NCI-H146 treated with DMSO at 0.1 percent for 48 hours (cell line): Measurements from ENCODE around the gene IGLL5.

Experiments used
- DNase-seq: peaks from one replicate; lab custom pipeline; 2025; ENCODE audit not compliant: unreplicated experiment; lab: John Stamatoyannopoulos, UW

IGLL5 gene

GRCh38 chr22:22887621-22888503 lies at the start of gene IGLL5:
IGLL5 (plus strand) TSS chr22:22887816; CDS start chr22:22888054, 238 bp downstream.
- no peak for DNase-seq

GRCh38 chr22:22838148-22838786 lies 49.3 kb upstream of the IGLL5 start:
- DNase-seq: no peak

GRCh38 chr22:22839570-22840314 lies 47.9 kb upstream of the IGLL5 start:
- no peak for DNase-seq

GRCh38 chr22:22840780-22841179 lies 46.8 kb upstream of the IGLL5 start:
- no peak for DNase-seq

GRCh38 chr22:22841598-22841997 lies 46.0 kb upstream of the IGLL5 start:
- no peak for DNase-seq

- no peak for DNase-seq
Observed at GRCh38 chr22:22842085-22842484, 45.5 kb upstream of the IGLL5 start.

- DNase-seq: no peak
Observed at GRCh38 chr22:22843848-22844247, 43.8 kb upstream of the IGLL5 start.

- DNase-seq: no peak
Observed at GRCh38 chr22:22847241-22847640, 40.4 kb upstream of the IGLL5 start.

GRCh38 chr22:22848364-22848866 lies 39.2 kb upstream of the IGLL5 start:
- peak; percentile 33 for DNase-seq

GRCh38 chr22:22849640-22850610 lies 37.7 kb upstream of the IGLL5 start:
- DNase-seq: no peak

- no peak for DNase-seq
Observed at GRCh38 chr22:22851969-22852368, 35.6 kb upstream of the IGLL5 start.

- DNase-seq: no peak
Observed at GRCh38 chr22:22853713-22854112, 33.9 kb upstream of the IGLL5 start.

- DNase-seq: no peak
Observed at GRCh38 chr22:22854466-22854865, 33.1 kb upstream of the IGLL5 start.

GRCh38 chr22:22855085-22855484 lies 32.5 kb upstream of the IGLL5 start:
- no peak for DNase-seq

- no peak for DNase-seq
Observed at GRCh38 chr22:22855617-22856308, 31.9 kb upstream of the IGLL5 start.

- DNase-seq: no peak
Observed at GRCh38 chr22:22856364-22856763, 31.3 kb upstream of the IGLL5 start.

GRCh38 chr22:22856885-22857606 lies 30.6 kb upstream of the IGLL5 start:
- DNase-seq: no peak

GRCh38 chr22:22857607-22858558 lies 29.7 kb upstream of the IGLL5 start:
- no peak for DNase-seq
